Rectal smooth muscle tissue (tissue), 1 donor: ENCODE results near the gene PLEKHH2.

Experiments
- H3K27ac ChIP-seq: one replicate; pipeline ENCODE4 v1.7.0; 2013; ENCODE audit warnings: low read depth, low read length, inconsistent platforms
- H3K27me3 ChIP-seq: one replicate; pipeline ENCODE4 v1.7.0; 2013; ENCODE audit warnings: low read length; ENCODE audit not compliant: control insufficient read depth, insufficient read depth
- H3K36me3 ChIP-seq: one replicate; pipeline ENCODE4 v1.7.0; 2013; ENCODE audit warnings: low read length; ENCODE audit not compliant: control insufficient read depth, insufficient read depth
- H3K4me1 ChIP-seq: one replicate; pipeline ENCODE4 v1.7.0; 2013; ENCODE audit warnings: low read length; ENCODE audit not compliant: control insufficient read depth, insufficient read depth
- H3K4me3 ChIP-seq: one replicate; pipeline ENCODE4 v1.7.0; 2013; ENCODE audit warnings: low read length
- H3K9ac ChIP-seq: one replicate; pipeline ENCODE4 v1.7.0; 2013; ENCODE audit warnings: low read length

The PLEKHH2 gene

DNA sequence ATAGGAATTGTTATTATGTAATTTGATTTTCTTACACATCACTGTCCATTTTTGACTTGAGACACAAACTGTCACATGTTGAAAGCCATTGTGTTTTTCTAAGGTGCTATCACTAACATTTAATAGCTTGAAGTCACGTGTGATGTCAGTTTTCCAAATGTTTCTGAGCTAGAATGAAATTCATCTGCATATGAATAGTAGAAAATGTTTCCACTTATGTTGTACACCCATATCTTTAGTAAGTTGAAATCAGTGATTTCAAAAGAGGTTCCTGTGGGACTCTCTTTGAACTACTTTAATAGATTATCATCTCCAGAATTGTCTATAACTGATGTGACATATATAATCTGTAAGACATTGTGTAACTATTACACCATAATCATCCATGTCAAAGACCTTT lies 173.8 kb downstream of the PLEKHH2 start:
- H3K36me3 ChIP-seq, result no peaks in the 10 kb centered on the region

DNA sequence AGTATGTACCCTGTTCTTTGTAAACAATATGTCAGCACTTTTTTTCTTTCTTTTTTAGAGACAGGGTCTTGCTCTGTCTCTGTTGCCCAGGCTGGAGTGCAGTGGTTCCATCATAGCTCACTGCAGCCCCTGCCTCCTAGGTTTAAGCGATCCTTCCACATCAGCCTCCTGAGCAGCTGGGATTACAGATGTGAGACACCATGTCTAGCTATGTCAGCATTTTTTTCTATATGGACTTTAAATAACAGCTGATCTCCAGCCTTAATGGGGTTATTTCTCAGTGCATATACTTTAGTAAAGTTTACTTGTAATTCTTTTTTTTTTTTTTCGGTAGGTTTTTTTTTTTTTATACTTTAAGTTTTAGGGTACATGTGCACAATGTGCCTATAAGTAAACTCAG lies 174.9 kb downstream of the PLEKHH2 start:
- Histone ChIP-seq H3K27me3 (no peaks in the 10 kb centered on the region), H3K36me3 (no peaks in the 10 kb centered on the region), H3K4me3 (no peak overlapping the region), H3K27ac (no peak overlapping the region), H3K9ac (no peak overlapping the region), H3K4me1 (no peaks in the 10 kb centered on the region)

More for the DNA sequence above, 173.8 kb downstream of the PLEKHH2 start:
- Histone ChIP-seq H3K4me3 (no peak overlapping the region), H3K9ac (no peak overlapping the region), H3K27ac (no peak overlapping the region), H3K27me3 (no peaks in the 10 kb centered on the region), H3K4me1 (no peaks in the 10 kb centered on the region)

DNA sequence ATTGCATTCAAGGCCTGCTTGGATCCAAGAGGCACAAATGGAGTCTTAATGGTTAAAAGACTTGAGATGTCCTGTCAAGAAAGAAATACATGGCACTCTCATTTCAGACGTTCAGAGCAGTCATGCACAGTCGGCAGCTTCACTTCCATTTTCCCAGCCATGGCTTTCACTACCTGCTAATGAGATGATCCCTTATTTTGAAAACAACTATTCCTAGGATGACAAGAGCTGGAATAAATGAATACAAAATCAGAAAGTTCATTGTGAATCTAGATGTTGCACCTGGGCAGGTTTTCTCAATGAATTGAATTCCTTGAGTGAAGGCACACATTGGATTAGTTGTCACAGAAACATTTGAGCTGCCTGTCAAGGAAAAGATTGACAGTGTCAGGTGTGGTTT lies 175.9 kb downstream of the PLEKHH2 start:
- H3K4me1 ChIP-seq, result no peaks in the 10 kb centered on the region
- no peaks in the 10 kb centered on the region for H3K27me3 ChIP-seq
- H3K4me3 ChIP-seq, result no peak overlapping the region
- no peak overlapping the region for H3K27ac ChIP-seq
- no peak overlapping the region for H3K9ac ChIP-seq
- no peaks in the 10 kb centered on the region for H3K36me3 ChIP-seq

DNA sequence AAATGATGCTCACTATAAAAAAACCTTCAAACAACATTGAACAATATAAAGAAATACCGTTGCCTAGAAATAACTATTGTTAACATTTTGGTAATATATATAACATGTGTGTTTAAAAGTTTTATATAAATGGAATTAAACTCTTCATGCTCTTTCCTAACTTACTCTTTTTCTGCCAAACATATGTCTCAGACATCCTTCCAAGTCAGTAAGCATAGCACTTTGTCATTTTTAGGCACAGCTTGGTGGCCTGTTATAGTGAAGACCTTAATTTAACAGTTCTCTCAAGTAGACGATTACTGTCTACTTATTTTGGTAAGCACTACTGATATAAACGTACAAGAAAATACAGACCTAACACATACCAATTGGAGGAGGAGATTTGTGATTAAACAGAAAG lies 177.7 kb downstream of the PLEKHH2 start:
- no peak overlapping the region for H3K4me3 ChIP-seq
- H3K9ac ChIP-seq, result no peak overlapping the region

More for the DNA sequence above, 177.7 kb downstream of the PLEKHH2 start:
- Histone ChIP-seq H3K4me1 (no peaks in the 10 kb centered on the region), H3K36me3 (no peaks in the 10 kb centered on the region), H3K27ac (no peak overlapping the region), H3K27me3 (no peaks in the 10 kb centered on the region)
